ENCODE results near the gene WNK2.

Gene WNK2

GRCh38 chr9:93164085-93164484 lies 19.9 kb upstream of the WNK2 start:
- no peak for DNase-seq

DNA sequence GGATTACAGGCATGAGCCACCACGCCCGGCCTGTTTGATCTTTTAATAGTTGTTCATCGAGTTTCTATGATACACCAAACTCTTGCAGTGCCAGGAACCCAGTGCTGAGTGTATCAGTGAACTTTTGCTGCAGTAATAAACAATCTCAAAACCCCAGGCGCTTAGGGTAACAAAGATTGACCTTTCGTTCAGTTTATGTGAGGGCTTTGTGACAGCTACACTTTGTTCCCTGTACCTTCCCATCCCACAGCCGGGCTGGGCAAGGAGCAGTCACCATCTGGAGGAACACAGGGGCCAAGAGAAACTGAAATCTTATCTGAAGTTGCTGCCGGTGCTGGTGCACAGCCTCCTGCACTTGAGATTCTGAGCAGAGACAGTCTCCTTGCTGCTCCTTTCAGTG lies 17.2 kb upstream of the WNK2 start:
- DNase-seq = no peak

DNA sequence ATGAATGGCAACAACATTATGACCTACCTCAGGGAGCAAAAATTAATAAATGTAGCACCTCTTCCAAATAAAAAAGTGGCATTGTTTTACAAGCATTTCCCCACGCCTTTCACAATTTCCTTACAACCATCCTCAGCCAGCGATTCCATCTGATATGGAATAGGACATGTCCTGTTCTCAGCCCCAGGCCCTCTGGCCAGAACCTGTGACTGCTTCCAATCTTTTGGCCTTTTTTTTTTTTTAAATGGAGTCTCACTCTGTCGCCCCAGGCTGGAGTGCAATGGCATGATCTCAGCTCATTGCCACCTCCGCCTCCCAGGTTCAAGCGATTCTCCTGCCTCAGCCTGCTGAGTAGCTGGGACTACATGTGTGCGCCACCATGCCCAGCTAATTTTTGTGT lies 16.8 kb upstream of the WNK2 start:
- no peak for DNase-seq

DNA sequence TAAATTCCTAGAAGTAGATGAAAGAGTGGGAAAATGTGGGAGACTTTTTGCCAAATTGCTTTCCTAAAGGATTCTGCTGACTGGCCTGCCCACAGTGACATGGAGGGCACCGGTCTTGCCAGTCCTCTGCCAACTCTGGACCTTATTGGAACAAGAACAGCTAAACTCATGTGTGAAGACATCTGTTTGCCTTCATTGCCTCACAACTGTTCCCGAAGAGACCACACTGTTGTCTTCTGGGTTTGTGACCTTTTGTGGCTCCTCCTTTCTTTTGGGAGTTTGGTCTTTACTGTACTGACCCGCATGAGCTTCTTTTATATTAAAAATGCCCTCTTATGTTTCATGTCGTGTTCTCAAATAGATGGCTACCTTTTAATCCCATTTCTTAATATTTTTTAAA lies 16.1 kb upstream of the WNK2 start:
- no peak for DNase-seq

DNA sequence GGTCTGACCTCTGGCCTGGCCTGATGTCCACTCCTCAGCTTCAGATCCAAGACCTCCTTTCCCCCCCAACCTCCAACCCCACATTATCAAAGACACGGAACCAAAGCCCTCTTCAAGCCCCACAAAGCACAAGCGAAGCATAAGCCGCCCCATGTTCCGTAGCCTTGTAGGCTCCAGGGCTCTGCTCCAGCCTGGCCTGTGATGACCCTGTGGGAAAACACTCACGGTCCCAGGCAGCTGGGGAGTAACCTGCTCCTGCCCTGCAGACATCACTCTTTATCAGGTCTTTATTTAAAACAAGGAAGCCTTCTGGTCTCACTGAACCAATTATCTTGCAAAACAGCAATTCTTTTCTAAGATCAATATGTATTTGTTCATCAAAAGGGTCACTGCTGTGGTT lies 15.4 kb upstream of the WNK2 start:
- DNase-seq = no peak

- no peak for DNase-seq
Measured at GRCh38 chr9:93169444-93169843, 14.5 kb upstream of the WNK2 start.

- DNase-seq = no peak
Measured at GRCh38 chr9:93170571-93170970, 13.4 kb upstream of the WNK2 start.

- DNase-seq = no peak
Measured at GRCh38 chr9:93171261-93171990, 12.5 kb upstream of the WNK2 start.

DNA sequence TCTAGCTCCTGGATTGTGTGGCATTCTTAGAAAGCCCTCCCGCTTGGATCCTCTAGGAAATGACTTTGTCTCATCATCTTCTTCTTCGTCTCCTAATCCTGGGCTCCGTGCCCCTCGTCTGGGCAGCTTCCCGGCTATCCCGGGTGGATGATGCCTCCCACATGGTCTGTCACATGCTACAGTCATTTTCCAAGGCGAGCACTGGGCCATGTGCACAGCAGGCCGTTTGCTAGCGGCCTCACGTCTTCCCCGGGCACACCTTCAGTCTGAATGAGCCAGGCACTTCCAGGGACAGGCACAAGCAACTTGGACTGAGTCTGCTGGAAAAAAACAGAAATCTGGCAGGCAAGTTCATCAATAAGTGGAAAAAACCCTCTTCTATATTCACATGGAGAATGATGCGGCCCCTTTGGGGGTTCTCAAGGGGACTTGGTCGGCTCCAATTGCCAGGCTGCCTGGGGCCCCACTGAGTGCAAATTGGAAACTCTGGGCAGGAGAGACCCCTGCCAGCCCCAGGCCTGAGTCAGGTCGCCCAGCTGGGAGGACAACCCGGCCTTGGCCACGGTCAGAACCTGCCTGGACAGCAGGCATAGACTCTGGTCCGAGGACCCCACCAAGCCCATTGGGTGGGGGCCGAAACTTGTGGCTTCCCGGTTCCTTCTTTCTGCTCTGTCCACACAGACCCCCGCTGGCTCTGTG lies 11.1 kb upstream of the WNK2 start:
- no peak for DNase-seq

GRCh38 chr9:93173365-93174051 lies 10.4 kb upstream of the WNK2 start:
- DNase-seq = no peak

GRCh38 chr9:93174976-93175375 lies 9.0 kb upstream of the WNK2 start:
- no peak for DNase-seq

GRCh38 chr9:93177676-93178075 lies 6.3 kb upstream of the WNK2 start:
- no peak for DNase-seq

DNA sequence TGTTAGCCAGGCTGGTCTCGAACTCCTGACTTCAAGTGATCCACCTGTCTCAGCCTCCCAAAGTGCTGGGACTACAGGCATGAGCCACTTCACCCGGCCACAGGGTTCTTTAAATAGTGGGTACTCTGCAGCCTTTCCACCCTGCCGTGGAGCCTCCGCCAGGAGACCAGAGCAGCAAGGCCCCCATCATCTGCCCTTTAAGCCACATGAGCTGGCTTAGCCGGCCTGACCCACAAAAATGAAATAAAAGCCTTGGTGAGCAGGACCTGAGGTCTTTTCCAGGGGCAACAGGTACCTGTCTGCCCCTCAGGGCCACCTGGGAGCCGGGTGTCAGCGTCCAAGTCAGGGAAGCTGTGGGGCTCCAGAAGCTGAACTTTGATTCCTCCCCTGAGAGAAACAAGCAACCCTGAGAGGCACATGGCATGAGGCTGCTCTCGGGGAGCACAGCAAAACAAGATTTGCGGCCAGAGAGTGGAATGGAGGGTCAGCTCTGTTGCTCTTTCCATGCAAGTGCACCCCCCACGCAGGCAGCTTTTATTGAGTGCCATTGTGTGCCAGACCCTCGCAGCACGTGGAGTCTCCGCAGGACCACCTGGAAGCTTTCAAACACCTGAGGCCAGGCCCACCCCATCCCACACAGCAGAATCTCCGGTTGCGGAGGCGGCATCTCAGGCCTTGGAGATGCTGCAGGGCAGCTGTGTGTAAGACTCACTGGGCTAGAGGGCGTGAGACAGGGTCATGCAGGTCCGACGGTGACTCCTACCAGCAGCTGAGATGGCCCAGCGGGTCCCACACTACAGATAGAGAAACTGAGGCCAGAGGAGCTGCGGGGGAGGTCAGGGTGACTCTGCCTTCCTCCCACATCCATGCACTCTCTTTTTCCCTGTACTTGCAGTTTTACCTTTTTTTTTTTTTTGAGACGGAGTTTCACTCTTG lies 4.8 kb upstream of the WNK2 start:
- no peak for DNase-seq

DNA sequence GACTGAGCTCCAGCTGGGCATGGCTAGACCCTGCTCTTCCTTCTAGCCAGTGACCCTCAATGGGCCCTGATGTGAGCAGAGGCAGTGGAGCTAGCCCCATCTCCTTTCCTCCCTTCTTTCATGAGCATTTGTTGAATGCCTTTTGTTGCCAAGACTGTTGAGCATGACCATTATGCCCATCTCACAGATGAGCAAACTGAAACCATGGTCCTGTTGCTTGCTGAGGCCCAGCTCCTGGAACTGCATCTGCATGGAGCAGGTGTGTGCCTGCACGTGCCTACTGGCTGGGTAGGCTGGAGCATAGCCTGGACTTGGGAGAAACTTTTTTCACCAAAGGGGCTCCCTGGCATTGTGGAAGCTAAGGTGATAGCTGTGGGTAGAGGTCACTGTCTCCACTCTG lies 3.0 kb upstream of the WNK2 start:
- no peak for DNase-seq

DNA sequence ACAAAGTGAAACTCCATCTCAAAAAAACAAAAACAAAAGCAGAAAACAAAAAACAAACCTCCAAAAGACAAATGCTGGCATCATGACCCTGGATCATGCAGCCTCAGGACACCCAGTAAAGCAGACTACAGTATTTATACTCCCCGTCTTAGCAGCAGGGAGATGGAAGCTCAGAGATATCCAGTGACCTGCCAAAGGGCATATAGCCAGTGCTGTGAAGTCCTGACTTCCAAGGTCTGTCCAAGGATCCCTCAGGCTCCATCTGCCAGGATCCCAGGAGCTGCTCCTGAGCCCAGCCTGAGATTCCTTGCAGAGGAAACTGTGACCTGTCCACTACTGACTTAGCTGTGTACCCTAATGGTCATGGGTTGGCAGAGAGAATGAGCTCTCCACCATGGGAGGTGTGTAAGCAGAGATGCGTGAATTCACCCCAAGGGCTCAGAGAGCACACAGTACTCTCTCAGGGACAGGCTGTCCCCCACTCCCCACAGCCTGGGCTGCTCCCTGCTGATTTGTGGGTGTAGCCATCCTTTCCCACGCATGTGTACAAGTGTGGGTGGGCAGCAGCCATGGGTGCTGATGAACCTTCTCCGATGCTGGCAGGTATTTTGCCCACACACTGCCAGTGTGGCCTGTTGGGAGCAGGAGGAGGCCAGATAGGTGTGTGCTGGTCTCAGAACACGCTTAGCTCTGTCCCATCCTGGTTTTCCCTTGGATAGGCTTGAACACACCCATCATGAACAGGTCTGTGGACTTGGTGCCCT lies 2.1 kb upstream of the WNK2 start:
- DNase-seq = no peak

GRCh38 chr9:93182572-93182971 lies 1.4 kb upstream of the WNK2 start:
- DNase-seq = no peak

DNA sequence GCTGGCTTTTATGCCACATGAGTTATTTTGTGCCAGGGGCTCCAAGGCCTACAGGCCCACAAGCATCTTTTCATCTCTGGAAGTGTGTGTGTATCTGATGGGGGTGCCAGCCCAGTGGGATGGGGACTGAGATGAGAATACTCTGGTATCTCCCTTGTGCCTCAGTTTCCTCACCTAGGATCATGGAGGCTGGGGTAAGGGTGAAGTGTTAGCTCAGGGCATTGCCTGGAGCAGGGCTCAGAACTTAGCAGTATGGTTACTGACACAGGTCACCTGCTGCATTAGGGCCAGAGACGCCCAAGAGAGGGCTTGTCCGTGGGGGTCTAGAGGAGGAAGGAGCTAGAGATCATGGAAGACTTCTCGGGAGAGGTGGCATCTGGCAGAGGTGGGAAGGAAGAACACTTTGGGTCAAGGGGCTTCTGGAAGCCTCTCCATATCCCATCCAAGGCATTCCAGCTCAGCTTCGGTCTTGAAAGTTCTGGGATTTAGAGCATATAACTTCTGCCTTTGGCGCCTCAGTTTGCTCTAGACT lies 742 bp upstream of the WNK2 start:
- no peak for DNase-seq

GRCh38 chr9:93184432-93185265 lies 710 bp downstream of the WNK2 start:
- DNase-seq = no peak

- DNase-seq = no peak
Measured at GRCh38 chr9:93185266-93186214, 1.6 kb downstream of the WNK2 start.

Data from CD4-positive, alpha-beta T cell treated with Interleukin-12 subunit alpha and Interleukin-12 subunit beta, for 1 hour (primary cell).